GM23338 (cell line): Measurements from ENCODE around the gene GPC6. TPM values are rescaled to one million over a fixed set of nuclear protein-coding genes. Genes with fewer than 3 reads are reported as not detected.
A peak's percentile ranks its signal among the peaks of the same experiment; 100 is the strongest.

ENCODE experiments used
- ATAC-seq: fragments of 200-7000 bp; cut with Tn5 transposase; 3 replicates; pipeline ENCODE4 v1.9.1; 2020
- DNase-seq: peaks from one replicate; pipeline ENCODE4 v3.0.0-alpha.2; 2015; ENCODE audit warnings: low spot score
- H2AFZ ChIP-seq: fragments of 200-600 bp; sonication (generic); 2 replicates; pipeline ENCODE4 v1.8.0; 2016; ENCODE audit warnings: antibody characterized with exemption, mild to moderate bottlenecking, moderate library complexity
- H3F3A ChIP-seq: fragments of 200-600 bp; sonication (generic); replicated peaks from 2 replicates; pipeline ENCODE4 v1.8.0; 2017; ENCODE audit warnings: antibody characterized with exemption, mixed run types, low read depth
- H3K27ac ChIP-seq: fragments of 200-600 bp; sonication (generic); 2 replicates; pipeline ENCODE4 v1.6.1; 2016; ENCODE audit warnings: low read depth
- H3K27me3 ChIP-seq: fragments of 200-600 bp; sonication (generic); 2 replicates; pipeline ENCODE4 v1.8.0; 2016; ENCODE audit warnings: mild to moderate bottlenecking, mixed run types, moderate library complexity; ENCODE audit not compliant: insufficient read depth
- H3K36me3 ChIP-seq: fragments of 200-600 bp; sonication (generic); 2 replicates; pipeline ENCODE4 v1.8.0; 2016; ENCODE audit warnings: mild to moderate bottlenecking; ENCODE audit not compliant: insufficient read depth
- H3K4me1 ChIP-seq: fragments of 200-600 bp; sonication (generic); 2 replicates; pipeline ENCODE4 v1.8.0; 2016; ENCODE audit warnings: mild to moderate bottlenecking, moderate library complexity; ENCODE audit not compliant: insufficient read depth
- H3K4me2 ChIP-seq: fragments of 200-600 bp; sonication (generic); 2 replicates; pipeline ENCODE4 v1.7.1; 2017; ENCODE audit warnings: mixed run types
- H3K4me3 ChIP-seq: fragments of 200-600 bp; sonication (generic); 2 replicates; pipeline ENCODE4 v1.6.1; 2016; ENCODE audit warnings: mixed run types
- H3K79me2 ChIP-seq: fragments of 200-600 bp; sonication (generic); replicated peaks from 2 replicates; pipeline ENCODE4 v1.8.0; 2017; ENCODE audit warnings: mild to moderate bottlenecking; ENCODE audit not compliant: insufficient read depth
- H3K9me2 ChIP-seq: fragments of 200-600 bp; sonication (generic); 2 replicates; pipeline ENCODE4 v1.8.0; 2017; ENCODE audit not compliant: insufficient read depth
- H4K20me1 ChIP-seq: fragments of 200-600 bp; sonication (generic); replicated peaks from 2 replicates; pipeline ENCODE4 v1.8.0; 2017; ENCODE audit warnings: mild to moderate bottlenecking; ENCODE audit not compliant: insufficient read depth
- H3K27ac Mint-ChIP-seq: 2 replicates; pipeline ENCODE4 v1.8.0; 2020; ENCODE audit warnings: inconsistent platforms, mild to moderate bottlenecking, moderate library complexity, mixed read lengths
- H3K27me3 Mint-ChIP-seq: 3 replicates; pipeline ENCODE4 v1.8.0; 2022; ENCODE audit warnings: low read depth, mild to moderate bottlenecking, moderate library complexity, mixed read lengths, inconsistent platforms; ENCODE audit not compliant: insufficient read depth, poor library complexity
- H3K36me3 Mint-ChIP-seq: 3 replicates; pipeline ENCODE4 v1.8.0; 2021; ENCODE audit warnings: low read depth, mild to moderate bottlenecking, inconsistent platforms, moderate library complexity, mixed read lengths
- H3K4me1 Mint-ChIP-seq: 3 replicates; pipeline ENCODE4 v1.8.0; 2020; ENCODE audit warnings: mild to moderate bottlenecking, inconsistent platforms, mixed read lengths
- H3K4me3 Mint-ChIP-seq: 3 replicates; pipeline ENCODE4 v1.8.0; 2021; ENCODE audit warnings: moderate library complexity, mild to moderate bottlenecking, inconsistent platforms, mixed read lengths
- H3K9me3 Mint-ChIP-seq: 3 replicates; pipeline ENCODE4 v1.8.0; 2020; ENCODE audit warnings: moderate library complexity, mild to moderate bottlenecking, inconsistent platforms, mixed read lengths
- EZH2 ChIP-seq: fragments of 200-600 bp; sonication (generic); IDR thresholded peaks from one replicate; pipeline ENCODE4 v1.8.0; 2017; ENCODE audit warnings: antibody characterized with exemption, mild to moderate bottlenecking, low read depth; ENCODE audit not compliant: unreplicated experiment
- EZH2phosphoT487 ChIP-seq: fragments of 200-600 bp; sonication (generic); IDR thresholded peaks from one replicate; pipeline ENCODE4 v1.8.1; 2018; ENCODE audit warnings: antibody characterized with exemption; ENCODE audit not compliant: unreplicated experiment
- JUNB ChIP-seq: IDR thresholded peaks from one replicate; pipeline ENCODE4 v1.6.1; 2016; ENCODE audit warnings: antibody characterized with exemption; ENCODE audit not compliant: unreplicated experiment
- NANOG ChIP-seq: IDR thresholded peaks from 2 replicates; pipeline ENCODE4 v1.6.1; 2016; ENCODE audit warnings: antibody characterized with exemption, borderline replicate concordance
- POLR2AphosphoS5 ChIP-seq: IDR thresholded peaks from 2 replicates; pipeline ENCODE4 v1.6.1; 2016; ENCODE audit warnings: antibody characterized with exemption, low read depth
- STAT1 ChIP-seq: IDR thresholded peaks from one replicate; pipeline ENCODE4 v1.6.1; 2016; ENCODE audit warnings: antibody characterized with exemption; ENCODE audit not compliant: unreplicated experiment
- ZNF114 ChIP-seq: fragments of 250-450 bp; sonication (Bioruptor Pico); IDR thresholded peaks from 2 replicates; pipeline ENCODE4 v1.5.0; 2020; ENCODE audit warnings: mild to moderate bottlenecking, moderate library complexity
- ZNF462 ChIP-seq: fragments of 250-450 bp; sonication (Bioruptor Pico); IDR thresholded peaks from 2 replicates; pipeline ENCODE4 v1.5.0; 2020; ENCODE audit warnings: mild to moderate bottlenecking, moderate library complexity
- polyA plus RNA-seq: library from polyadenylated mRNA; unstranded; fragments of >200 nt; fragmentation: Nextera tagmentation; extraction: Ambion mirVana; gene quantifications from 2 replicates; pipeline ENCODE4 v1.2.1, GENCODE V29; 2016
- total RNA-seq: library from RNA; depleted of rRNA; stranded (reverse); fragments of >200 nt; shearing (Covaris generic); gene quantifications from 2 replicates; pipeline ENCODE4 v1.2.3, GENCODE V29; 2014
- TF ChIP-seq, protein P1 (sequence below): IDR thresholded peaks from one replicate; pipeline ENCODE4 v1.6.1; 2018; ENCODE audit warnings: antibody characterized with exemption; ENCODE audit not compliant: unreplicated experiment

Gene GPC6
- total and polyA plus RNA-seq, 2 experiments from 2014 or later, result 6.4 to 28.6 TPM

GRCh38 chr13:94324767-94325540, 1098.3 kb downstream of the GPC6 start (continued):
- TF ChIP-seq EZH2phosphoT487 (no peak), POLR2AphosphoS5 (no peak), ZNF114 (no peak), ZNF462 (CRISPR knock-in tag) (no peak), EZH2 (no peak), JUNB (no peak)

GRCh38 chr13:94325650-94326049, 1099.0 kb downstream of the GPC6 start:
- Histone ChIP-seq H3K36me3 (no peaks in the 10 kb centered on the region), H3K27me3 (no peaks in the 10 kb centered on the region), H4K20me1 (no peaks in the 10 kb centered on the region), H3K4me2 (no peak overlapping the region), H3K4me3 (no peak overlapping the region), H3K79me2 (no peaks in the 10 kb centered on the region), H3F3A (no peaks in the 10 kb centered on the region), H3K4me1 (peaks cover 5% of the 10 kb centered on the region; the same call in 1 of the 2 replicates), H2AFZ (no peak overlapping the region), H3K27ac (no peak overlapping the region), H3K9me2 (no peaks in the 10 kb centered on the region)
- Mint-ChIP-seq H3K27me3 (peaks cover 3% of the 10 kb centered on the region), H3K4me1 (peaks cover 25% of the 10 kb centered on the region), H3K4me3 (no peak overlapping the region), H3K9me3 (no peaks in the 10 kb centered on the region), H3K27ac (no peak overlapping the region), H3K36me3 (no peaks in the 10 kb centered on the region)
- peak; percentile 21 for DNase-seq
- ATAC-seq, result no peak
- TF ChIP-seq NANOG (no peak), STAT1 (no peak), EZH2phosphoT487 (no peak)
- TF ChIP-seq, protein P1, sequence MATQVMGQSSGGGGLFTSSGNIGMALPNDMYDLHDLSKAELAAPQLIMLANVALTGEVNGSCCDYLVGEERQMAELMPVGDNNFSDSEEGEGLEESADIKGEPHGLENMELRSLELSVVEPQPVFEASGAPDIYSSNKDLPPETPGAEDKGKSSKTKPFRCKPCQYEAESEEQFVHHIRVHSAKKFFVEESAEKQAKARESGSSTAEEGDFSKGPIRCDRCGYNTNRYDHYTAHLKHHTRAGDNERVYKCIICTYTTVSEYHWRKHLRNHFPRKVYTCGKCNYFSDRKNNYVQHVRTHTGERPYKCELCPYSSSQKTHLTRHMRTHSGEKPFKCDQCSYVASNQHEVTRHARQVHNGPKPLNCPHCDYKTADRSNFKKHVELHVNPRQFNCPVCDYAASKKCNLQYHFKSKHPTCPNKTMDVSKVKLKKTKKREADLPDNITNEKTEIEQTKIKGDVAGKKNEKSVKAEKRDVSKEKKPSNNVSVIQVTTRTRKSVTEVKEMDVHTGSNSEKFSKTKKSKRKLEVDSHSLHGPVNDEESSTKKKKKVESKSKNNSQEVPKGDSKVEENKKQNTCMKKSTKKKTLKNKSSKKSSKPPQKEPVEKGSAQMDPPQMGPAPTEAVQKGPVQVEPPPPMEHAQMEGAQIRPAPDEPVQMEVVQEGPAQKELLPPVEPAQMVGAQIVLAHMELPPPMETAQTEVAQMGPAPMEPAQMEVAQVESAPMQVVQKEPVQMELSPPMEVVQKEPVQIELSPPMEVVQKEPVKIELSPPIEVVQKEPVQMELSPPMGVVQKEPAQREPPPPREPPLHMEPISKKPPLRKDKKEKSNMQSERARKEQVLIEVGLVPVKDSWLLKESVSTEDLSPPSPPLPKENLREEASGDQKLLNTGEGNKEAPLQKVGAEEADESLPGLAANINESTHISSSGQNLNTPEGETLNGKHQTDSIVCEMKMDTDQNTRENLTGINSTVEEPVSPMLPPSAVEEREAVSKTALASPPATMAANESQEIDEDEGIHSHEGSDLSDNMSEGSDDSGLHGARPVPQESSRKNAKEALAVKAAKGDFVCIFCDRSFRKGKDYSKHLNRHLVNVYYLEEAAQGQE, result no peak
